ENCODE results near the gene AIP. TPM values are rescaled to one million over a fixed set of nuclear protein-coding genes. Genes with fewer than 3 reads are reported as not detected.

Gene AIP
- total and polyA plus RNA-seq, 2 donors (not counting 3 experiments of a cell fraction or from before 2014, with no cell fraction given): 46.3 to 114 TPM

DNA sequence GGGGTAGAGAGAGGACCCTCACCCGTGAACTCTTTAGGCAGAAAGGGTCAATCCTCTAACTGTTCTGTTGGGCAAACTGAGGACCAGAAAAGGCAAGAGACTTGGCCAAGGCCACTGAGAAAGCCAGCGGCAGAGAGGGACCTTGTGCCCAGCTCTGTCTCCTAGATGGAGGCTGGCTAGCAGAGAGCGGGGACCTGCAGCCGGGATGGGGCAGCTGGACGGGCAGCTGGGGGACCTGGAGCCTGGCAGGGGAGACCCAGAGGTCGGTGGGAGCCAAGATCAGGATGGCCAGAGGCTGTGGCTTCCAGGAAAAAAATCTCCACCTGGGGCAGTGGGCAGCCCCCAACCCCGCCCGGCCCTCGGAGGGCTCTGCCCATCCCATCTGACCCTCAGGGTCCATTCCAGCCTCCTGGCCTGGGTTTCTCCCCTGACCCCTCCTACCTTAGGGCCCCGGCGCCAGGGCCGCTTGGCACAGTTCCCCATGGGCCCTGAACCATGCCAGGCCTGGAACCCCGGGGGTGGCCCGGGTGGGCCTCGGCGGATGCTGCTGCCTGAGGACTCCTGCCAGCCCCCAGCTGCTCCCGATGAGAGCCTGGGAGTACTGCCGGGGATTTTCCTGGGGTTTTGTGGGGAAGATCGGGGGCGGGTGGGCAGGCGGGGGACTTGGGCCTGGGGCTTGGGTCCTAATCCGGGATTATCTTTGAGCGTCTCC lies 40.2 kb downstream of the AIP start, which contains the start of gene CABP2:
TSS of gene CABP2 (minus strand) at position 603 of the 712 bp plus-strand sequence. CDS start at position 483, 120 bp downstream.
- TF ChIP-seq EZH2 (IDR thresholded peaks at IDR 0.05; ENCODE audit: borderline replicate concordance, low read depth, low read length, severe bottlenecking) (no peak), FOS (IDR thresholded peaks at IDR 0.05; ENCODE audit: borderline replicate concordance, insufficient read depth, low read length) (no peak), POLR2AphosphoS5 (IDR thresholded peaks at IDR 0.05; ENCODE audit: insufficient read depth, low read depth, low read length) (no peak), JUN (IDR thresholded peaks at IDR 0.05; ENCODE audit: borderline replicate concordance, insufficient read depth, insufficient read length, low read depth) (no peak), MYC (IDR thresholded peaks at IDR 0.05; ENCODE audit: low read depth, low read length) (no peak), POLR2A (IDR thresholded peaks at IDR 0.05; ENCODE audit: low read depth, low read length) (no peak), GATA2 (IDR thresholded peaks at IDR 0.05; ENCODE audit: insufficient read depth, insufficient read length, low read depth, low read length) (no peak)
- TF ChIP-seq, protein P1, sequence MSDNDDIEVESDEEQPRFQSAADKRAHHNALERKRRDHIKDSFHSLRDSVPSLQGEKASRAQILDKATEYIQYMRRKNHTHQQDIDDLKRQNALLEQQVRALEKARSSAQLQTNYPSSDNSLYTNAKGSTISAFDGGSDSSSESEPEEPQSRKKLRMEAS (IDR thresholded peaks at IDR 0.05; ENCODE audit: insufficient read depth, insufficient read length): no peak
- TF ChIP-seq, protein P2, sequence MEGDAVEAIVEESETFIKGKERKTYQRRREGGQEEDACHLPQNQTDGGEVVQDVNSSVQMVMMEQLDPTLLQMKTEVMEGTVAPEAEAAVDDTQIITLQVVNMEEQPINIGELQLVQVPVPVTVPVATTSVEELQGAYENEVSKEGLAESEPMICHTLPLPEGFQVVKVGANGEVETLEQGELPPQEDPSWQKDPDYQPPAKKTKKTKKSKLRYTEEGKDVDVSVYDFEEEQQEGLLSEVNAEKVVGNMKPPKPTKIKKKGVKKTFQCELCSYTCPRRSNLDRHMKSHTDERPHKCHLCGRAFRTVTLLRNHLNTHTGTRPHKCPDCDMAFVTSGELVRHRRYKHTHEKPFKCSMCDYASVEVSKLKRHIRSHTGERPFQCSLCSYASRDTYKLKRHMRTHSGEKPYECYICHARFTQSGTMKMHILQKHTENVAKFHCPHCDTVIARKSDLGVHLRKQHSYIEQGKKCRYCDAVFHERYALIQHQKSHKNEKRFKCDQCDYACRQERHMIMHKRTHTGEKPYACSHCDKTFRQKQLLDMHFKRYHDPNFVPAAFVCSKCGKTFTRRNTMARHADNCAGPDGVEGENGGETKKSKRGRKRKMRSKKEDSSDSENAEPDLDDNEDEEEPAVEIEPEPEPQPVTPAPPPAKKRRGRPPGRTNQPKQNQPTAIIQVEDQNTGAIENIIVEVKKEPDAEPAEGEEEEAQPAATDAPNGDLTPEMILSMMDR (IDR thresholded peaks at IDR 0.05; ENCODE audit: extremely low read depth in 1 of 2, insufficient read depth in 1 of 2, low read depth in 1 of 2, low read length in 2 of 2): no peak
- dilution Hi-C loops (cut with MboI; ENCODE audit: extremely low pct_ligation_motif_present, low sequenced_read_pairs): no loop called here

More for the DNA sequence above, 40.2 kb downstream of the AIP start, which contains the start of gene CABP2:
- CTCF ChIA-PET: no interaction called here
- no TSS peak for BruUV-seq (replicated peaks)
- no peak within 1 kb of the TSS for H3K27ac ChIP-seq (ENCODE audit: insufficient read depth, low read depth, low read length)
- no peak for FAIRE-seq
- H3K4me1 ChIP-seq (ENCODE audit: control insufficient read depth, extremely low read depth, insufficient read depth, low read length): no peaks in the 10 kb centered on the region
- no peak for DNase-seq (ENCODE audit: low read depth, low spot score)
- no peak within 1 kb of the TSS for H3K9ac ChIP-seq (replicated peaks; ENCODE audit: extremely low read depth, insufficient read depth, low read length)
- no peak within 1 kb of the TSS for H2AFZ ChIP-seq (ENCODE audit: low read depth, low read length)
- H3K36me3 ChIP-seq (ENCODE audit: control insufficient read depth in 2 of 2, extremely low read depth in 1 of 2, insufficient read depth in 2 of 2, low read length in 2 of 2): no peaks in the 10 kb centered on the region
- H3K4me3 ChIP-seq (replicated peaks in 1 of 3; ENCODE audit: insufficient read depth in 1 of 3, low read depth in 1 of 3, low read length in 3 of 3): no peak within 1 kb of the TSS
- no peaks in the 10 kb centered on the region for H3K79me2 ChIP-seq (ENCODE audit: control insufficient read depth, insufficient read depth, low read length)
- peaks cover 0 to 3% of the 10 kb centered on the region in 2 experiments for H3K27me3 ChIP-seq (ENCODE audit: control insufficient read depth in 2 of 2, insufficient read depth in 2 of 2, low read length in 2 of 2)
- no peaks in the 10 kb centered on the region for H3K9me3 ChIP-seq (replicated peaks; ENCODE audit: control insufficient read depth, insufficient read depth, low read length)
- no peaks in the 10 kb centered on the region for H4K20me1 ChIP-seq (replicated peaks; ENCODE audit: control insufficient read depth, extremely low read depth, insufficient read depth, low read length)
- H3K4me2 ChIP-seq (ENCODE audit: insufficient read depth, low read length): no peak within 1 kb of the TSS
- intact Hi-C loops (cut with micrococcal nuclease): no loop called here
- POLR2A ChIA-PET: no interaction called here
- no peaks in the 10 kb centered on the region for H3K9me1 ChIP-seq (replicated peaks; ENCODE audit: control insufficient read depth, extremely low read depth, insufficient read depth, low read length)

Measured in endothelial cell of umbilical vein (primary cell).